Small intestine (tissue), 7 donors: Measurements from ENCODE around the gene MORN1. TPM values are rescaled to one million over a fixed set of nuclear protein-coding genes. Genes with fewer than 3 reads are reported as not detected.

Experiments used
- DNase-seq, 2 donors: peaks; one replicate each; pipeline versions ENCODE4 v3.0.0 to v3.0.0-alpha.2; 2013
- FAIRE-seq: peaks from 2 replicates; lab custom pipeline; 2012; peaks lifted over from hg19 to GRCh38; lab: Jason Lieb, UNC
- H3K27ac ChIP-seq, 3 donors: one replicate each; pipeline ENCODE4 v1.5.1; 2013; ENCODE audit warnings: low read length in 2 of 3, mild to moderate bottlenecking in 2 of 3, control low read depth in 1 of 3, inconsistent platforms in 1 of 3, low read depth in 1 of 3, moderate library complexity in 1 of 3
- H3K27me3 ChIP-seq, 3 donors: one replicate each; pipeline ENCODE4 v1.6.1; 2013; ENCODE audit warnings: low read length in 3 of 3, inconsistent platforms in 1 of 3; ENCODE audit not compliant: control insufficient read depth in 3 of 3, insufficient read depth in 3 of 3
- H3K36me3 ChIP-seq, 3 donors: one replicate each; pipeline ENCODE4 v1.6.1; 2013; ENCODE audit warnings: low read length in 3 of 3, inconsistent platforms in 1 of 3, low read depth in 1 of 3, mild to moderate bottlenecking in 1 of 3, moderate library complexity in 1 of 3; ENCODE audit not compliant: control insufficient read depth in 3 of 3, insufficient read depth in 2 of 3
- H3K4me1 ChIP-seq, 3 donors: one replicate each; pipeline ENCODE4 v1.6.1; 2013; ENCODE audit warnings: low read length in 2 of 3, inconsistent platforms in 1 of 3, low read depth in 1 of 3, mild to moderate bottlenecking in 1 of 3, moderate library complexity in 1 of 3; ENCODE audit not compliant: control insufficient read depth in 3 of 3, insufficient read depth in 2 of 3
- H3K4me3 ChIP-seq, 3 donors: one replicate each; pipeline ENCODE4 v1.5.1; 2013; ENCODE audit warnings: low read length in 3 of 3, control low read depth in 1 of 3, inconsistent platforms in 1 of 3, low read depth in 1 of 3, mild to moderate bottlenecking in 1 of 3, moderate library complexity in 1 of 3
- H3K9me3 ChIP-seq, 2 donors: one replicate each; pipeline ENCODE4 v1.6.1; 2013; ENCODE audit warnings: low read depth in 1 of 2, low read length in 1 of 2; ENCODE audit not compliant: control insufficient read depth in 2 of 2, insufficient read depth in 1 of 2
- WGBS, 3 donors: extraction: QIAGEN DNeasy Blood & Tissue Kit; methylation state at CpG; one replicate each; pipeline ENCODE4 v1.1.7; 2013; 5-methylcytosine and 5-hydroxymethylcytosine counted together
- polyA plus RNA-seq, 4 donors: library from polyadenylated mRNA; stranded (reverse) in 3 of 4; unstranded in 1 of 4; fragments of 200-250 nt in 3 of 4; fragments of 120-200 nt in 1 of 4; gene quantifications; one replicate each; pipeline versions ENCODE4 v1.2.1 to v1.2.3, GENCODE V29; 2013
- donor health status: healthy with polysubstance abuse.
- donor health status: control.
- donor health status: control.
- donor health status: Bipolar disorder and iron deficiency.
- donor health status: healthy.

MORN1 gene
- polyA plus RNA-seq, 4 donors = 1.1 to 10.6 (median 2.8) TPM

DNA sequence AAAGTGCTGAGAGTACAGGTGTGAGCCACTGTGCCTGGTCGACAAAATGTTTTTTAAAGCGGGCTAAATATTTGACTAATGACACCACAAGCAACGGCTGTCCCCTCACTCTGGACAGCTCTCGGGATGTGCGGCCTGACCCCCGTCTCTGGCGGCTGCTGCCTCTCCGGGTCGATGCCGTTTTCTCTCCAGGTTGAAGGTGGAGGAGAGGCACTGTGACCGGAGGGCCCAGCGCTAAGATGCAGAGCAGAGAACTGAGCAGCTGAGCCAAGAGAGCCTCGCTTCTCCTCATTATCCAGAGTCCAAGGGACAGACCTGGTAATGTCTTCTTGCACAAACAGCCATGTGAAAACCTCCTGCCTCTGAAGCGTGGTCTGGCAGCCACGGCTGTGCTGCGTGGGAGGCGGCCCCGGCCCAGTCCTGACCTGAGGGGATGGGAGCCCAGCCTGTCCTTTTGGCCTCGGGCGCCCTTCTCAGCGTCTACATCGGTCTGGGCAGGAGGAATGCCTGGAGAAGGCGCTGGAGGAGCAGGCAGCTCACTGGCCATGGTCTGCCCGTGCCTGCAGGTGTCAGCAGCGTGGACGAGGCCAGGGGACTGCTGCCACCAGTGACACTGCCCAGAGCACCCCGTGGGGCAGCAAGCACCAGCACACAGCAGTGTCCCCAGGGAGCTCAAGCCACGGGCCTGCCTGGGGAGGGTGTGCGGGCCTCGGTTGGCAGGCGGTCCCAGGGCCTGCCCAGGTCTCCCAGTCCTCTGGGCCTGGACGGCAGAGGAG is 10.3 kb downstream of the MORN1 start:
- Histone ChIP-seq H3K9me3 (no peaks in the 10 kb centered on the region), H3K4me3 (no peak overlapping the region), H3K27ac (no peak overlapping the region), H3K4me1 (peaks cover 0 to 15% (median 0%) of the 10 kb centered on the region in 3 donors), H3K27me3 (no peaks in the 10 kb centered on the region), H3K36me3 (peaks cover 0 to 27% (median 0%) of the 10 kb centered on the region in 3 donors)
- DNase-seq (no peak), FAIRE-seq (no peak)
- WGBS, 3 donors = 84 to 89% (median 89%) methylated on average over 32 of the region's 32 CpGs

DNA sequence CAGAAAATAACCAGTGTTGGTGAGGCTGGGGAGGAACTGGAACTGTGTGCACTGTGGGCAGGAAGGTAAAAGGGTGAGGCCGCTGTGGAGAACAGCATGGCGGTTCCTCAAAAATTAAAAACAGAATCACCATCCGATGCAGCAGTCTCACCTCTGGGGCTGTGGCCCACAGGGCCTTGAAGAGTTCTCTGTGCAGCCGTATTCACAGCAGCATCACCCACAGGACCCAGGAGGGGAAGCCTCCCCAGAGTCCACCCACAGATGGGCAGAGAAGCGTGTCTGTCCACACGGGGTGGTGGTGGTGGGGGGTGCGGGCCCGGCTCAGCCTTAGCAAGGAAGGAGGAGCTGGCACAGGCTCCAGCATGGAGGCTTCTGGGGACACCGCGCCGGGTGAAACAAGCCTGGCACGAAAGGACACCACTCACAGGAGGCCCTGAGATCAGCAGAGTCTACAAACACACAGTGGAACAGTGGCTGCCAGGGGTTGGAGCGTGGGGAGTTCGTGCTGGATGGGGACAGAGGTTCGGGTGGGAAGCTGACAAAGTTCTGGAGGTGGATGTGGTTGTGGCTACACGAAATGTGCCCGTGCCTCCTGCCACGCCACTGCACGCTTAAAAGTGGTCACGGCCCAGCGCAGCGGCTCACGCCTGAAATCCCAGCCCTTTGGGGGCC is 11.5 kb downstream of the MORN1 start:
- WGBS, 3 donors = 86 to 92% (median 87%) methylated on average over 23 of the region's 23 CpGs
- no peak for DNase-seq

DNA sequence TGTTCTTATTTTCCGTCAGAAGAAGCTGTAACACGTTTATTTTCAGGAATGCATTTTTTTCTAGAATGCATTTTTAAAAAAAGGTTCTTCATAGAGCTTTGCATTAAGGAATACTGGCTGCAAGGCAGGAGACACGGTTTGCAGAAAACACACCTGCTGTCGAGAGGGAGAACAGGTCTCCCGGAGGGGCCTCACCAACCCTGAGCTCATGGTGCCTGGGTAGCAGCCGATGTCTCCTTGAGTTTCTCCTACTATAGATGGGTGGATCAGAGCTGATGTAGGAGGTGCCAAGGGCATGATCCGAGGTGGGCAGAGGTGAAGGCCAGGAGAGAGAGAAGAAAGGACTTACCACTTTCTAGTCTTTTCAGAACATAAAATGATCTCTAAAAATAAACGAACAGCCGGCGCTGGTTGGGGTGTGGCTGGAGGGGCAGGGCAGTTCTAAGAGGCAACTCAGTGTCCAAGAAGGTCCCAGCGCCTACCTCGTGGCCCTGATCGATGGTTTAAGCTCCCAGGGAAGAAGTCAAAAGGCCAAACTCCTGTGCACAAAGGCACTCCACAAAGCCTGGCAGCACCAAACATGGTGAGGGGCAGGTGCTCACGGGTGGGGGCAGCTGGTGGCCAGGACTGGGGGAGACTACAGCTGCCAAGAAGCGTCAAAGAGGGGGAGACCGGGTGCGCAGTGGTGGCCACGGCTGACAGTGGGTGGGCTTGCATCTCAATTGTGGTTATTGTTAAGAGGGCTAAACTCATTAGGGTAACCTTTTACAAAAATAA is 12.2 kb downstream of the MORN1 start:
- no peaks in the 10 kb centered on the region for H3K9me3 ChIP-seq
- H3K36me3 ChIP-seq = peaks cover 0 to 18% (median 0%) of the 10 kb centered on the region in 3 donors
- H3K4me3 ChIP-seq = no peak overlapping the region
- H3K4me1 ChIP-seq = peaks cover 0 to 15% (median 0%) of the 10 kb centered on the region in 3 donors
- FAIRE-seq (no peak), DNase-seq (no peak)
- WGBS, 3 donors = 59 to 76% (median 66%) methylated on average over 18 of the region's 18 CpGs
- no peak overlapping the region for H3K27ac ChIP-seq
- no peaks in the 10 kb centered on the region for H3K27me3 ChIP-seq

More for the DNA sequence above, 11.5 kb downstream of the MORN1 start:
- no peak for FAIRE-seq
- Histone ChIP-seq H3K9me3 (no peaks in the 10 kb centered on the region), H3K4me1 (peaks cover 0 to 15% (median 0%) of the 10 kb centered on the region in 3 donors), H3K27me3 (no peaks in the 10 kb centered on the region), H3K4me3 (no peak overlapping the region), H3K36me3 (peaks cover 0 to 23% (median 0%) of the 10 kb centered on the region in 3 donors), H3K27ac (no peak overlapping the region)

DNA sequence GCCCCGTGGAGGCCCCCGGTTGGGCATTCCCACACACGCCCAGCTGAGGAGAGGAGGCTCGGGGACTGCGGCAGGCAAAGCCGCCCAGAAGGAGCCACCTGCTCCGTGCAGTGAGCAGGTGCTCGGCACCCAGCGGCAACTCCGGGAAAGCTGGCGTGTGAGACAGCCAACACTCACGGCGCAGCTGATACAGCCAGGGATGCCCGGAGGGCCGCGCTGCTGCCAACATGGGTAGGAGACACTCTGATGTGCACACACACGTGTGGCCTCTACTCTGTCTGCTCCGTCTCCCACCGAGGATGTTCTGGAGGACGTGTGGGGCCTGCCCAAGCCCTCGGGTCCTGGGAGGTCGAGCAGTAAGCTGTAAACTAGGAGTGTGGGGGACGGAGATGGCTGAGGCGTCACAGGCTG is 12.9 kb downstream of the MORN1 start:
- Histone ChIP-seq H3K9me3 (no peaks in the 10 kb centered on the region), H3K27ac (no peak overlapping the region), H3K36me3 (peaks cover 0 to 17% (median 0%) of the 10 kb centered on the region in 3 donors), H3K4me1 (peaks cover 0 to 15% (median 0%) of the 10 kb centered on the region in 3 donors), H3K4me3 (no peak overlapping the region), H3K27me3 (no peaks in the 10 kb centered on the region)
- WGBS, 3 donors = 22 to 73% (median 50%) methylated on average over 24 of the region's 24 CpGs
- FAIRE-seq = no peak
- peak in 1 of 2 donors; percentile 14 for DNase-seq

DNA sequence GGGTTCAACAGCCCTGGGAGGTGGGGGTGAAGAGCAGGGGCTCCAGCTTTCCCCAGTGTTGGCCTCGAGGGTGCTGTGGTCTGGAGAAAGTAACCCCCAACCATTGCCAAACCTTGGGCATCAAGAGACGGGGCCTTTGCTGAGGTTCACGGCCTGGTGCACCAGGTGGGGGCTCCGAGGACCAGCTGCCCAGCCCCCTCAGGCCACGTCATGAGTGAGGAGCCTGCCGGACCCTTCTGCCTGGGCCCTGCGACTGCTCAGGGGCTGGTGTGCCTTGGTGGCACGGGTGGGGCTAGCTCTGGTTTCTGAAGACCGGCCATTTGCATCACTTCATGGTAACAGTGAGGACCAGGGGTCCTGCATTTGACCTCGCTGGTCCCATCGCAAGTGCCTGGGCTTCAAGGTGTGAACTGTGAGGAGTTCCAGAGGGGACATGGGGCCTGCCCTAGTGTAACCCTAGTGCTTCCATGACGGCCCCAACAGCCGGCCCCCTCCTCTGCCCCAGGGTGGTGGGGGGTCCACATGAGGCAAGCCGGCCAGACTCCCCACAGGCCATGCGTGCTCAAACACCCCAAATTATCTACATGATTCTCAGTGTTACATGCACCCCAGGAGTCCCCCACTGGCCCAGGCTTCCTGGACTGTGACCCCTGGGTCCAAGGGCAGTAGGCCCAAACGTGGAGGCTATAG is 13.5 kb downstream of the MORN1 start:
- peaks cover 0 to 17% (median 0%) of the 10 kb centered on the region in 3 donors for H3K36me3 ChIP-seq
- WGBS, 3 donors = 56 to 83% (median 63%) methylated on average over 16 of the region's 16 CpGs
- FAIRE-seq = no peak
- no peak overlapping the region for H3K4me3 ChIP-seq
- peak in 1 of 2 donors; percentile 30 for DNase-seq
- H3K9me3 ChIP-seq = no peaks in the 10 kb centered on the region
- H3K4me1 ChIP-seq = peaks cover 0 to 15% (median 0%) of the 10 kb centered on the region in 3 donors
- no peaks in the 10 kb centered on the region for H3K27me3 ChIP-seq
- H3K27ac ChIP-seq = no peak overlapping the region

DNA sequence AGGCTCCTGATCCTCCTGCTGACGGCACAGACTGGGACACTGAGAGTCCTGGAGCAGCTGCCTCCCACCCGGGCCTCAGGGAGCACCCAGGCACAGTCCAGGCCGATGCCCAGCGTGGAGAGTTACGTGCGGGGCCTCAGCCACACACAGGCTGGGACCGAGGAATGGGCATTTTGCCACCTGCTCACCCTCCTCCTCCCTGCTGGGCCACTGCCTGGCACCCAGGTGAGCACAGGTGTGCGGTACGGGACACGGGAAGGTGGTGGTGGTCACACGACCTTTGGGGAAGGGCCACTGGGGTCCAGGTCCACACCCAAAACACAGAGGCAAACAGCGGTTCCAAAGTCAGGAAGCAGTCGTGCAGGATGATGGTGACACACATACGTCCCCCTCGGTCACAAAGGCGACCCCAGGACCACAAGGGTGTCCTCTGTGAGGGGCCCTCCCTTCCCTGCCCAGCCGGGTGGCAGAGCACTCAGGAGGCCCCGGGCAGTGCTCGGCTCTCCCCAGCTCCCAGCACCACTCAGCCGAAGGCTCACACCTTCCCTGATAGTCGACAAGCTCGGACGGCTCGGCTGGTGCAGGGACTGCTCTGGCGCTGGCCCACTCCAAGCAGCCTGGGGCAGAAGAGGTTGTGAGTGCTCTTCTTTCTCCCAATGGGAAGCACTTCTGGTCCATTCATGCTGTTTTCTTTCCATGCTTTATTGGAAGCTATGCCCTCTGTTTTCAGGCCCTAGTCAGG is 14.3 kb downstream of the MORN1 start:
- no peak for DNase-seq
- Histone ChIP-seq H3K4me3 (no peak overlapping the region), H3K27ac (no peak overlapping the region), H3K4me1 (peaks cover 0 to 14% (median 0%) of the 10 kb centered on the region in 3 donors), H3K9me3 (no peaks in the 10 kb centered on the region), H3K27me3 (no peaks in the 10 kb centered on the region), H3K36me3 (peaks cover 0 to 22% (median 0%) of the 10 kb centered on the region in 3 donors)
- FAIRE-seq = no peak
- WGBS, 3 donors = 47 to 82% (median 62%) methylated on average over 25 of the region's 25 CpGs

DNA sequence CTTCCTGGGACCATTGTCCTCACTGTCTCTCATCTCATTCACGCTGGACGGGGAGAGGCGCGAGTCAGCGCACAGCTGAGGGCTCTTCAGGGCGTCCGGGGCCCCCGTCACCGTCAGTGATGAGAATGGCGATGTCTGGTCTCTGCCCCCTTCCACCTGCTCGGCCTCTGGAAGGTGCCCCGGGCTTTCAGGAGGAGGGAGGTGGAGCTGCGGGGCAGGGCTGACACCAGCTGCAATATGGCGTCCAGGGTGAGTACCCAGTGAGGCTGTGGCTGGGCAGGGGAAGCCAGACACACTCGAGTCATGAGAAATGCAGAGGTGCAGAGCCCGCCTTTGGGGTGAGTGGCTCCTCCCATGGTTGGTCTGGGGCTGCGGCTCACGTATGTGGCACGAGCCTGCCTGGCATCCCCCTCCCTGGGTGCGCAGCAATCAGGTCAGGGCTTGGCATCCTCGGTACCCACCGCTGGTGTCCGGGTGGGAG is 15.1 kb downstream of the MORN1 start:
- peaks cover 0 to 24% (median 0%) of the 10 kb centered on the region in 3 donors for H3K36me3 ChIP-seq
- no peak for DNase-seq
- H3K4me3 ChIP-seq = no peak overlapping the region
- H3K4me1 ChIP-seq = peaks cover 0 to 7% (median 0%) of the 10 kb centered on the region in 3 donors
- no peak overlapping the region for H3K27ac ChIP-seq
- no peaks in the 10 kb centered on the region for H3K27me3 ChIP-seq
- no peak for FAIRE-seq
- 58 to 84% (median 66%) methylated on average over 23 of the region's 23 CpGs for WGBS, 3 donors
- no peaks in the 10 kb centered on the region for H3K9me3 ChIP-seq
